GM21526 (cell line): Measurements from ENCODE around the gene RAI1.

ENCODE experiments used
- ATAC-seq: cut with Tn5 transposase; IDR thresholded peaks from one replicate; pipeline ENCODE4 v1.9.1; 2021; ENCODE audit warnings: moderate library complexity; ENCODE audit not compliant: unreplicated experiment, low FRiP score

Gene RAI1

GRCh38 chr17:17696882-17697633 is 15.8 kb downstream of the RAI1 start:
- no peak for ATAC-seq

- ATAC-seq: no peak
Observed at GRCh38 chr17:17698371-17698770, 17.1 kb downstream of the RAI1 start.

GRCh38 chr17:17698869-17699351 is 17.7 kb downstream of the RAI1 start:
- ATAC-seq: no peak

- no peak for ATAC-seq
Observed at GRCh38 chr17:17699491-17699890, 18.2 kb downstream of the RAI1 start.

GRCh38 chr17:17700251-17700969 is 19.2 kb downstream of the RAI1 start:
- no peak for ATAC-seq

GRCh38 chr17:17701112-17701511 is 19.9 kb downstream of the RAI1 start:
- ATAC-seq: no peak

GRCh38 chr17:17701658-17702057 is 20.4 kb downstream of the RAI1 start:
- ATAC-seq: no peak

GRCh38 chr17:17702449-17703139 is 21.3 kb downstream of the RAI1 start:
- no peak for ATAC-seq

GRCh38 chr17:17703140-17703919 is 22.1 kb downstream of the RAI1 start:
- no peak for ATAC-seq

GRCh38 chr17:17704931-17705330 is 23.7 kb downstream of the RAI1 start:
- ATAC-seq: no peak

GRCh38 chr17:17706140-17707060 is 25.1 kb downstream of the RAI1 start:
- ATAC-seq: no peak

GRCh38 chr17:17708295-17708694 is 27.0 kb downstream of the RAI1 start:
- no peak for ATAC-seq

- no peak for ATAC-seq
Observed at GRCh38 chr17:17708816-17709215, 27.6 kb downstream of the RAI1 start.

GRCh38 chr17:17709815-17710321 is 28.6 kb downstream of the RAI1 start:
- ATAC-seq: no peak

GRCh38 chr17:17710355-17710727 is 29.1 kb downstream of the RAI1 start:
- ATAC-seq: no peak

- no peak for ATAC-seq
Observed at GRCh38 chr17:17710728-17711541, 29.7 kb downstream of the RAI1 start.

- ATAC-seq: no peak
Observed at GRCh38 chr17:17711641-17712162, 30.4 kb downstream of the RAI1 start.

- no peak for ATAC-seq
Observed at GRCh38 chr17:17712268-17712924, 31.1 kb downstream of the RAI1 start.
